HG03565 (cell line): ENCODE data around the gene PLXDC1.

ENCODE experiments used
- ATAC-seq: cut with Tn5 transposase; IDR thresholded peaks from one replicate; pipeline ENCODE4 v1.9.1; 2021; ENCODE audit warnings: mild to moderate bottlenecking, moderate library complexity; ENCODE audit not compliant: unreplicated experiment

PLXDC1 gene

DNA sequence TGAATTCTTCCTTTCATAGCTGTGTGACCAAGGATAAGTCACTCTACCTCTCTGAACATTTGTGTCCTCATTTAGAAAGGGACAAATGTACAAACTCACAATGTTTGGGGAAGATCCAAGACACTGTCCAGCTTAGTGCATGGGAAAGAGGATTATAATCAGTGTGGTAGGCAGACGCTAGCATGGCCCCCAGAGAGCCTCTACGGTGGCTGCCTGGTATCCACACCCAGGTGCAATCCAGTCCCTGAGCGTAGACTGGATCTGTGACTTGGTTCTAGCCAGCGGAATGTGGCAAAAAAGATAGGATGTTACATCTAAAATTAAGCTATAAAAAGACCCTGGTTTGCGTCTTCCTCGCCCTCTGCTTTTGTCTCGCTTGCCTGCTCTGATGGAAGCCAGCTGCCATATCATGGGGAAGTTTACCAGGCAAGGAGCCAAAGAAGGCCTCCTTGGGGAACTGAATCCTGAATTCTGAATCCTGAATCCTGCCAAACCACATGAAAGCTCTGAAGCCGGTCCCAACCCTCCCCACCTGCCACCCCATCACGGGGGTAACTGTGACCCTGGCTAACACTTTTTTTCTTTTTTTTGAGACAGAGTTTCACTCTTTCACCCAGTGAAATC is 51.7 kb downstream of the PLXDC1 start:
- ATAC-seq, result no peak

DNA sequence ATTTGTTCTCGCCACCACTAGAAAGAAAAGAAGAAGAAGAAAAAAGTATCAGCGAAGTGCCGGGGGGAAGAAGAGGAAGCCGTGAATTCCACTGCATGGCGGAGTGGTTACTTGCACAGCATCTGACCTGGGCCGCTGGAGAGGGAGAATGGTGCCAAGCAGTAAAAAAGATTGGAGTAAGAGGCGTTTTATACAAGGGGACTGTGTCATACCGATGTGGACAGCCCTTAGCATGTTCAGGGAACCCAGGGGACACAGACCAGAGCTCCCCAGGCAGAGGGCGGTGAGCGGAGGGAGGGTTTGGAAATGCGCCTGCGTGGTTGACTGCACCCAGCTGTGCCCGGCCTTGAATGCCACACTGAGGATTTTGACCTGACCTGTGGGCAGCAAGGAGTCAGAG is 52.8 kb downstream of the PLXDC1 start:
- ATAC-seq, result no peak

DNA sequence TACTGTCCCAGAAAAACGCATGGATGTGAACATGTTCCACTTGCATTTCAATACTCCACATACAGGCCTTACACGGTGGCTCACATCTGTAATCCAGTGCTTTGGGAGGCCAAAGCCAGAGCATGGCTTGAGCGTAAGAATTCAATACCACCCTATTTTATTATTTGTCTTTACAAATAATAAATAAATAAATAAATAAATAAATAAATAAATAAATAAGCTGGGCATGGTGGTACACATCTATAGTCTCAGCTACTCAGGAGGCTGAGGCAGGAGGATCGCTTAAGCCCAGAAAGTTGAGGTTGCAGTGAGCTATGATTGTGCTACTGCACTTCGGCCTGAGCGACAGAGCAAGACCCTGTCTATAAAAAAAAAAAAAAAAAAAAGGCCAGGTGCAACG is 53.9 kb downstream of the PLXDC1 start:
- ATAC-seq, result no peak

DNA sequence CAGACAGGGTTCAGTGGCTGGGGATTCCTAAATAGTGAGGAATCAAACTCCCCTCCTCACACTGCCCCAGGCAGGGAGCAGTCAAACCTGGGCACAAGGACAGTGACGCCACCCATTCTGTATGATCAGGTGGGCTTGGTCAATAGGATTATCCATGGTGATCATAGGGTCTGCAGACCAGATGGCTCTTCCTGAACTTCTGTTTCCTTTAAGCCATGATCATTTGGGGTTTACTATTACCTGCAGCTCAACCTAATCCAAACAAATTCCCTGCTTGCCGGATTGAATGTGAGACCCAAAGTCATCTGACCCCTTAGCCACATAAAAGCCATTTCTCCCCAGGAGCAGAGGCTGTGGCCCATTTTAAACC is 54.3 kb downstream of the PLXDC1 start:
- ATAC-seq, result no peak

DNA sequence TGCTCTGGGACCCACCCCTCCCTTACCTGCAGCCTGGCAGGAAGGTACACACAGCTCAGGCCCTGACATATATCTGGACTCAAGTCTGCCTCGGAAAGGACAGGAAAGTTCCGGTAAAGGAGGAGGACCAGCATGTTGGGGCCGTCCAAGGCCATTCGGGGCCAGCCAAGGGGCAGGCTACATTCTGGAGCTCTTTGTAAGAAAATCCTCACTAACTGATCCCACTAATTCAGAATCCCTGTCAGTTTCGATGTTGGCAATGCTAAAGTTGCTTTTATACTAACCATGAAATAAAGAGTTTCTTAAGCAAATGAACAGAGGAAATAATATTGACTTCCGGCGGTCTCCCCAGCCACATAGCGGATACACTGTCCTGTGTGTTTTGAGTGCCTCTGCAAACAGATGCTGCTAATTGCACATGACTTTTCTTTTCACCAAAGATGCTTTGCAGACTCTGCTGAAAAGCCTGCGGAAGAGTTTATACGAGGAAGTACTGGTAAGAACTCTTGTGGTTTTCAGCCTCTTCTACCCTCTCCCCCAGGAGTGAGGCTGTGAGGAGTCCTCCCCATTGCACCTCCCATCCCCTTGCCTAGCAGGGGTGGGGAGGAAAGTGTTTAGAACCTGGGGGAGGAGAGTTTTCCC is 54.8 kb downstream of the PLXDC1 start:
- no peak for ATAC-seq

DNA sequence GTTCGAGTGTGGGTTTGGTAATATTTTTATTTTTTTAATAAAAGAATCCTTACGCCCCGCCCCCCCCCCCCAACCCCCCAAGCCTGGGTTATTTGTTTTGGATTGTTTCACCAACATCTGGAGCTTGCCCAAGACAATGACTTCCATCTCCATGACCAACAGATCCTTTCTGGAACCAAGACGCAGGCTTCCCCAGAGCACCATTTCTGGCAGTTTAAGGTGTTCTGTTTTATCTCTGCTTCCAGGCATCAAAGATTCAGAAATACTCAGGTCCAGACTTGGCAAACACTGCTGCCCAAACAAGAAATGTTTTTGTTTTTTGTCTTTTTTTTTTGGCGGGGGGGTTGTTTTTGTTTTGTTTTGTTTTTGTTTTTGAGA is 56.1 kb downstream of the PLXDC1 start:
- no peak for ATAC-seq

DNA sequence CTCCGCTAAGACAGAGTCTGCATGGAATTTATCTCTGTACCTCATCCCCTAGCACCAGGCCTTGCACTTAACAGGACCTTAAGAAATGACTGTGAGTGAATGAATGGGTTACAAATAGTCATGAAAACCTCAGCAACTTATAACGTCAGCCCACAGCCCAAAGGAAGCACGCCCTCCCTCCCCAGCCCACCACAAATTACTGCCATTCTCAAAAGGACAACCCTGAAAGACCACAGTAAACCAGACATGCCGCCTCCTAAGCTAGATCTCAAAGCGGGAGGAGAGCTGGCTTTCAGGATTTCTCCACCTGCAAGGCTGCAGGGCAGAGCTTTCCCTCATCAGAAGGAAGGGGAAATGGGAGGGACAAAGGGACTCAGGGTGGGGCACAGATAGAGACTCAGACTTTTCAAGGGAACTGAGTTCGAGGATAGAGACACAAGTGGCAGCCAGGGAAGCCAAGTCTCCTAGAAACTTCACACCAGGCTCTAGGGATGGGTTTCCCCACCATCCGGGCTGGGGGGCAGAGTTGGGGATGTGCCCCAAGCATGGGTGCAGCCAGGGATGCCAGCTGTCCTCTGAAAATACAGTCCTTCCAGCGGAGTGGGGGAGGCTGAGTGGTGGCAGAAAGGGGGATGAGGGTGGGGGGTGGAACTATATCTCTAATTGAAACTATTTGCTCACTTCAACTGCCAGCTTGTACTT is 56.7 kb downstream of the PLXDC1 start:
- no peak for ATAC-seq

DNA sequence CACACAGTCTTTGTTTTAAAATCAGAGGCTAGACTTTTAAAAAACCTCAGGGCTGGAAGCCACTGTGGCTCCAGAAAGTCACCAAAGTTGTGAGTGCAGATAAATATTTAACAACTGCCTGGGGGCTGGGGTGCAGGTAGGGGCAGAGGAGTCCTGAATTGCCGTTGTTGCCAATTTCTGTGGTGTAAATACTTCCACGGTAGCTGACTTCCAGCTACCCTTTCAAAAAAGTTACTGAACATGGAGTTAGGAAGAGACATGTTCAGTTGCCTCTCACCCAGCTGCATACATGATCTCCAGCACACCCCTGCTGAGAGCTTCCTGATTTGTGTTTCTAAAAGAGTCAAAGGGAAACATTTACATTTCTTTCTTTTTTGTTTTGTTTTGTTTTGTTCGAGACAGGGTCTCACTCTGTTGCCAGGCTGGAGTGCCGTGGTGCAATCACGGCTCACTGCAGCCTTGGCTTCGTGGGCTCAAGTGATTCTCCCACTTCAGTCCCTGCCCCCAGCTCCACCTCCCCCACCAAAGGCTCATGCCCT is 58.7 kb downstream of the PLXDC1 start:
- ATAC-seq, result no peak

DNA sequence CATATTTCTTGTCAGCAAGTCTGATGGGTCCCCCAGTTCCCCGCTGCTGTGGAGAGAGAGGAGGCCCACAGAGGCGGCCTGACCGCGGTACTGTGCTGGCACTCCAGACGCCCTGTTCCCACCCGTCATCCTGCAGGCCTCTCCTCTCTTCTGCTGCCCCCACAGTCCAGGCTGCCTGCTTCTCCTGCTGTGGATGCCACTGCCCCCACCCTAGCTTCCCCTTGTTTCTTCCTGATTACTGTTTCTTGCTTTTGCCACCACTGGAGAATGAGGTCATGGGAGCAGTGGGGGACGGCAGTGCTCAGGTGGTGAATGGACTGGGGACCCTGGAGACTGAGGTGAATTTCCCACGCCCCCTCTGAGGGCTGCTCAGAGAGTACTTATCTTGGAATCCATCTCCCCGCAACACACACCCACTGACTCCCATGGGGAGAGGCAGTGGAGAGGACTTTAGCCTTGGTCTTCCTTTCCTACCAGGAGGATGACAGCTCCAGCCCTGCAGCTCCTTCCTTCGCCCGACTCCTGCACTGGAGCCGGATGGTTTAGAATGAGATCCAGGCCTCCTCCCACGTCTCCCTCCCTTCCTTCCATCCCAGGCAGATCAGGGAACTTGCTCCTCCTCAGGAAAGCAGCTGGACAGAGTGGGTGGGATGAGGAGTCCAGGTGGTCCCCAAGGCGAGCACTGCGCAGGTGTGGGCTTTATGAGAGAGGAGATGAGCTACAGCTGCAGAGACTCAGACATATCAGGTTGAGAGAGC is 60.4 kb downstream of the PLXDC1 start:
- no peak for ATAC-seq

DNA sequence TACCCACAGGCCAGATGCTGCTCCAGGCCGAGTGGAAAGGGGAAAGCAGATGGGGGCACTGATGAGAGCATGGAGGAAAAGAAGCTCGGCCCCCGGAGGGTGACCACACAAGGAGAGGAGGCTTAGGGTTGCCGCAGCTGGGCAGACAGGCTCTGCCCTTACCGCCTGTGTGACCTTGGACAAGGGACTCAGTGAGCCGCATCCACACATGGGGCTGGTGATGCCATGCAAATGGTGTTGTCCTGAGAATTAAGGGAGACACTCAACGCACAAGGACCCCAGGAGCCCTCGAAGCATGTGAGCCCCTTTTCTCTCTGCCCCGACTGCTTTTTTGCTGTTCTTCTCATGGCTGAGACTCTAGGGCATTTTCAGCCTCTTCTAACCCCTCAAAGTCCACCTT is 61.0 kb downstream of the PLXDC1 start:
- no peak for ATAC-seq

DNA sequence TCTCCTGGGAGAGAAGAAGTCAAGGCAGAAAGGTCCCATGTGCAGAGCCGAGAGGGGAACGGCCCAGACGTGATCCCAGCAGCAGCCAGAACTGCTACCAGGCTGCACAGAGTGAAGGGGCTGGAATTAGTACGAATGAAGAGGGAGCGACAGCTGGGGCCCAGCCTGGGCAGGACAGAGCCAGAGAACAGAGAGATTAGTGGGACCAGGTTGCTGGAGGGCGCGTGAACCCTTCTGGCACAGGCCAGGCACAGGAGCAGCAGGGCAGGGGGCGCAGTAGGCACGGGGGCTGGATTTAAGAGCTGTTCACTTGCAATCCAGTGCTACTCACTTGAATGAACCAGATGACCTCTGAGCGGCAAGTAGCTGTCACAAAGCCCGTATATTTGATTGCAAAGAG is 66.9 kb downstream of the PLXDC1 start:
- no peak for ATAC-seq

DNA sequence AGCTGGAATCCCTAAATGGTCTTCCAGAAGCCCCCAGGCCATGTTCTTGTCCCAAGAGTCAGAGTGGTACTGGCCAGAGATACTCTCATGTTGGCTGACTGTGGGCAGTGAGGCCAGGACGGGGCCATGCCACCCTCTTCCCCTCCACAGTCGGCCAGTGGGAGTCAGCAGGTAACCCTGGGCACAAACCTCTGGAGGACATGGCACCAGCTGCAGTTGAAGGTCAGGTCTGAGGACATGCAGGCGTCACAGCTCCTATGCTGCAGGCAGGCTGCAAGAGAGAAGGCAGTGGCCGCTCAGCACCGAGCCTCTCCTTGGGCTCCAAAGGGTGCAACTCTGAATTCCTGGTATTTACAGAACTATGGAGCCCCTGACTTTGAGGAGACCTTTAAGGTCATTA is 68.2 kb downstream of the PLXDC1 start:
- no peak for ATAC-seq

DNA sequence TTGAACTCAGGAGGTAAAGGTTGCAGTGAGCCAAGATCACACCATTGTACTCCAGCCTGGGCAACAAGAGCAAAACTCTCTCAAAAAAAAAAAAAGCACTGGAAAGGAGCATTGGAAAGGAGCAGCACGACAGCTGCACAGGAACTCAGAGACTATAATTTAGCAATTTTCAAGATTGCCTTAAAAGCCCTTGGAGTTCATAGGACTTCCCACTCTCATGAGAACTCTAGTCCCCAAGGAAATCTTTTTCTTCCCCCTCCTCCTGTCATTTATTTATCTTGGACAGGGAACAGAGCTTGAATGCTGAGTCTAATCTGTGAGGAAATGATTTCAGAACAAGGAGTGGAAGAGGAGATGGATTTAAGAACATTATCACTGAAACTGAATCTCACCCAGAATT is 69.0 kb downstream of the PLXDC1 start:
- ATAC-seq, result no peak

DNA sequence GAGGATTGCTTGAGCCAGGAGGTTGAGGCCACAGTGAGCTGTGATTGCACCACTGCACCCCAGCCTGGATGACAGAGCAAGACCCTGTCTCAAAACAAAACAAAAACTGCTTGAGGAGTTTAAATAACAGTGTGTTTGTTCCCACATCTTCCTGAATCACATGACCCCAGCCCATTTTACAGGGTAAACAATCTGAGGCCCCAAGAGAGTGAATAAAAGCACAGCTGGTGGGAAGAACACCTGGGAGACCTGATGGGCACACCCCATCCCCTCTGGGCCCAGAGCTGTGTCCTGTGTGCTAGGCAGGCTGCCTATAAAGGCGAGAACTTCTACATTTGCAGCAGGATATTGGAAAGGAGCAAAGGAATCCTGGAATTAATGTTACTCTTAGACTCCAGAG is 69.6 kb downstream of the PLXDC1 start:
- no peak for ATAC-seq

DNA sequence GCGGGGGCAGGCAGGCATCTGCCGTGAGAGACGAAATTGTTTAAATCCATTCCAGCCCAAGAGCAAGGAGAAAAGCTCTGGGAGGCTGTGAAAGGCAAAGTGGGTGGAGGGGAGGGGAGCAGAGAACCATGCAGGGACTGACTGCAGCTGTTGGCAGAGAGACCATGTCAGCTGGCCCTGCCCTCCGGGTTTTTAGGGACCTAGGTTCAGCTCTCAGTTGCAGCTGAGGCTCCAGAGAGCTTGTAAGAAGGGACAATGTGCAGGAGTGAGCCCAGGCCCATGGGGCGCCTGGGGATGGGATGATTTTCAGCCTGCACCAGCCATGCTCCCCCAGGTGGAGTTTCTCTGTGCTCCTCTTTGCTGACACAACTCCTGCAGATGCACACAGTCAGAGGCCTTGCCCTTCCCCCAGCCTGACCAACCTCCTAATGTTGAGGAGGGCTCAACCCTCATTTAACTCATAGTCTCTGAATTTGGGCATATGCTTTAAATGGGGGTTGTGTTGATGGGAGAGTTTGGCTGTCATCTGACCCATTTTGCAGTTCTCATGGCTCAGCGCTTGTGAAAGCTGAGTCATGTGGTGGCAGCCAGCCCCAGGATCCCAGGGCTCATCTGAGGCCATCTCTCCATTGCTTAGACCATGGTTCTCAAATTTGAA is 70.9 kb downstream of the PLXDC1 start:
- ATAC-seq, result no peak

DNA sequence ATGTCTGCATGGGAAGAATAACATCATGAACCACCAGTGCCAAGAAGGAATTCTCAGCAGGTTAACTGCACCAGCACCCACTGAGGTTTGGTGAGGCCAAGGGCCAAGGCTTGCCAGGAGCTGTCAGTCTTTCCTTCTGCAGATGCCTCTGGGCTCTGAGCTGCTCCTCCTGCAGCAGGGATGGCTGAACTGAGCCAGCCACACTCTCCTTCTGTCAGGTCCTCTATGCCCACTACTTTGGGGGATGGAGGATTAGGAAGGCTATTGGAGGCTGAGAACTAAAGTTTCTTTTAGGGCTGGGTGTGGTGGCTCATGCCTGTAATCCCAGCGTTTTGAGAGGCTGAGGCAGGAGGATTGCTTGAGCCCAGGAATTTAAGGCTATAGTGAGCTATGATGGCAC is 71.6 kb downstream of the PLXDC1 start:
- ATAC-seq, result no peak

DNA sequence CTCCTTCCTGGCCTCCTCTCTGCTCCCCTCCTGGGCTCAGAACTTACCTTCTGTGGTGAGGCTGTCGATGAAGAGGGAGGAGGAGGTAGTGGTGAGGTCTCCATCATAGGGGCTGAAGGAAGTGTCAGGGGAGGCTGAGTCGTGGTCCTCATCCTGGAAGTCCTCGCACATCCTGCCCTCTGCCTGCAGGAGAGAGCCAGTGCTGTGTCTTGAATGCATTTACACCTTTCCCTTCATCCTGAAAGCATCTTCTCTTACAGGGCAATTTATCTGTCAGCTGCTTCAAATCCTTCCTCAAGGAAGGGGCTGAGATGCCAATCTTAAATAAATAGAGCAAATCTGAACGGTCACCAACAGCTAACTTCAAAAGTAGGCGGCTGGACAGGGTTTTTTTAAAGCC is 73.6 kb downstream of the PLXDC1 start:
- no peak for ATAC-seq

DNA sequence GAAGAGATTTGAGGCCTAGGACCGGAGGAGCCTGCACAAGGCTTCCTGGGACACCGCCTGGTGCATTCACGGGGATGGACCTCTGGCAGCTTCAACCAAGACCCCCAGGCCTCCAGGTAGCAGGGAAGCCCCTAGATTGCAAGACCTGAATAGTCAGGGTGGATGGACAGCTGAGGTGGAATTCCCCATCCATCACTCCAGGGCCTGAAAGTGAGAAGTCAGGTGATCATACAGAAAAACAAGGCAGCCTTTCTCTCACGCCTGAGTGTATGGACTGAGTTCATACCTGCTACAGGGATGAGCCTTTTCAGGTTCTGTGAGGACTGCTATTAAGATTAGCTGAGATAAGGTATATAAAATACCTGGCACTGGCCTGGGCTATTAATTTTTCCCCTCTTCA is 74.2 kb downstream of the PLXDC1 start:
- ATAC-seq, result no peak

DNA sequence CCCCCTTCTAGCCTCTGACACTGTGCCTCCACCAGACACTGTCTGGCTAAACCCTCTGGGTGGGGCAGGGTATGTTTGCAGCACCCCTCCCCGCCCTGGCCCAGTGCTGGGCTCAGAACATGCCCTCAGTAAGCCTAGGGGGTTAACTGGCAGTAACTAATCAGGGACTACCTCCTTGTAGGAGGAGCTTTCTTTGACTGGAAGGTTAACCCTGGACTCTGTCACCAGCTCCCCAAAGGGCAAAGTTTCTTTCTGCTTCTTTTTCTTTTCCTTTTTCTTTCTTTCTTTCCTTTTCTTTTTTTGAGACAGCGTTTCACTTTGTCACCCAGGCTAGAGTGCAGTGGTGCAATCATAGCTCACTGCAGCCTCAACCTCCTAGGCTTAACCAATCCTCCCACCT is 76.8 kb downstream of the PLXDC1 start:
- no peak for ATAC-seq

DNA sequence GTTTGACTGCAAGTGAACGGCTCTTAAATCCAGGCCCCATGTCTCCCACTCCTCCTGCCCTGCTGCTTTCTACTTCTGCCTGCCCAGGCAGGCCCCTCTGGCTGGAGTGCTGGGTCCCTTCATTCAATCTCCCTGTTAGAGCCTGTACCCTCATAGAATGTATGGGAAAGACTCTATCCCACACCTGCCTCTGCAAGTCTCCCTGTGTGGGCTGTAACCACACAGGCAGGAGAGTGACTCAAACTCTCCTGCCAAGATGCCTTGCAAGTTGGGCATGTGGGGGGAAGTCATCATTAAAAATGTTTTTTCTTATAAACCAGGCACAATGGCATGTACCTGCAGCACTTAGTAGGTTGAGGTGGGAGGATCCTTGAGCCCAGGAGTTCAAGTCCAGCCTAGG is 77.5 kb downstream of the PLXDC1 start:
- no peak for ATAC-seq

DNA sequence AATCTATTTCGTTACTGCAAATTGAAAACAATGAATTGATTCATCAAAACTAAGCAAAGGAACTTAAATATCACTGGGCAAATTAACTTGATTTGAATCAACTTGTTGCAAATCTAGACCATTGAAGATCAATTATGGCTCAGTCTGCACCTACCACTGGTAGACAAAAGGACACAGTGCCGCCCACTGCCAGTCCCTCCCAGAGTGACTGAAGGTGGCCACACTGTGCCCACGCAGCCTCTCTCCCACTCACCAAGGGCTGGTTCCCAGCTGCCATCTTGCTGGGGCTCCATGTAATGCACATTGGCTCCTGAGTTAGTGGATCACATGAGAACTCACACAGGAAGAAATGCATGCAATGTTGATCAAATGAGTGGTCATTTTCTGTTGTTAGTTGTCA is 78.1 kb downstream of the PLXDC1 start:
- no peak for ATAC-seq
